SK-N-SH treated with all-trans-retinoic acid at 6 μM for 48 hours (cell line): ENCODE data around the gene SEMA4D.

ENCODE experiments used
- ATAC-seq: fragments of 200-7000 bp; cut with Tn5 transposase; 3 replicates; pipeline ENCODE4 v1.9.1; 2020; ENCODE audit warnings: mild to moderate bottlenecking, moderate library complexity
- ARNTL ChIP-seq: fragments of 450-650 bp; formaldehyde crosslinking; IDR thresholded peaks from 2 replicates; pipeline ENCODE4 v1.5.0; 2020; ENCODE audit warnings: low read depth, mild to moderate bottlenecking, moderate library complexity, borderline replicate concordance
- BACH2 ChIP-seq: fragments of 250-450 bp; sonication (Bioruptor Pico); IDR thresholded peaks from 2 replicates; pipeline ENCODE4 v1.9.0; 2021; ENCODE audit warnings: mild to moderate bottlenecking, borderline replicate concordance
- CREB5 ChIP-seq: fragments of 250-450 bp; sonication (Bioruptor Pico); IDR thresholded peaks from 2 replicates; pipeline ENCODE4 v1.5.1; 2020; ENCODE audit warnings: low read depth, mild to moderate bottlenecking, moderate library complexity
- CSDC2 ChIP-seq: fragments of 250-450 bp; sonication (Bioruptor Pico); IDR thresholded peaks from 2 replicates; pipeline ENCODE4 v1.5.0; 2020; ENCODE audit warnings: mild to moderate bottlenecking, moderate library complexity
- CSRNP3 ChIP-seq: fragments of 250-450 bp; sonication (Bioruptor Pico); IDR thresholded peaks from 2 replicates; pipeline ENCODE4 v1.5.1; 2021; ENCODE audit warnings: mild to moderate bottlenecking, moderate library complexity
- GLIS3 ChIP-seq: fragments of 250-450 bp; sonication (Bioruptor Pico); IDR thresholded peaks from 2 replicates; pipeline ENCODE4 v1.5.0; 2020; ENCODE audit warnings: mild to moderate bottlenecking, moderate library complexity
- ISL1 ChIP-seq: fragments of 250-450 bp; sonication (Bioruptor Pico); IDR thresholded peaks from 2 replicates; pipeline ENCODE4 v2.1.2; 2022; ENCODE audit warnings: mild to moderate bottlenecking, moderate library complexity
- OSR1 ChIP-seq: fragments of 250-450 bp; sonication (Bioruptor Pico); IDR thresholded peaks from 2 replicates; pipeline ENCODE4 v1.8.0; 2022; ENCODE audit warnings: moderate library complexity, mild to moderate bottlenecking, inconsistent platforms
- PATZ1 ChIP-seq: fragments of 250-450 bp; sonication (Bioruptor Pico); IDR thresholded peaks from 2 replicates; pipeline ENCODE4 v1.8.0; 2020; ENCODE audit warnings: mild to moderate bottlenecking, moderate library complexity, borderline replicate concordance
- POU6F1 ChIP-seq: fragments of 250-450 bp; sonication (Bioruptor Pico); IDR thresholded peaks from 2 replicates; pipeline ENCODE4 v1.8.0; 2021; ENCODE audit warnings: low read depth, mild to moderate bottlenecking, moderate library complexity, borderline replicate concordance
- PPARA ChIP-seq: fragments of 250-450 bp; sonication (Bioruptor Pico); IDR thresholded peaks from 2 replicates; pipeline ENCODE4 v1.5.0; 2020; ENCODE audit warnings: mild to moderate bottlenecking, borderline replicate concordance
- RARB ChIP-seq: fragments of 250-450 bp; sonication (Bioruptor Pico); IDR thresholded peaks from 2 replicates; pipeline ENCODE4 v1.8.0; 2021; ENCODE audit warnings: mild to moderate bottlenecking, moderate library complexity
- SNAI2 ChIP-seq: fragments of 250-450 bp; sonication (Bioruptor Pico); IDR thresholded peaks from 2 replicates; pipeline ENCODE4 v1.5.0; 2020; ENCODE audit warnings: mild to moderate bottlenecking, moderate library complexity
- TCF4 ChIP-seq: fragments of 250-450 bp; sonication (Bioruptor Pico); IDR thresholded peaks from 2 replicates; pipeline ENCODE4 v1.8.0; 2021; ENCODE audit warnings: mild to moderate bottlenecking, moderate library complexity, borderline replicate concordance
- TOX ChIP-seq: fragments of 250-450 bp; sonication (Bioruptor Pico); IDR thresholded peaks from 2 replicates; pipeline ENCODE4 v1.8.0; 2021; ENCODE audit warnings: mild to moderate bottlenecking, moderate library complexity, borderline replicate concordance
- TSHZ2 ChIP-seq: fragments of 250-450 bp; sonication (Bioruptor Pico); IDR thresholded peaks from 2 replicates; pipeline ENCODE4 v1.5.0; 2020; ENCODE audit warnings: mild to moderate bottlenecking, moderate library complexity
- ZC3H10 ChIP-seq: fragments of 250-450 bp; sonication (Bioruptor Pico); IDR thresholded peaks from 2 replicates; pipeline ENCODE4 v1.5.1; 2021; ENCODE audit warnings: mild to moderate bottlenecking, moderate library complexity
- ZFP3 ChIP-seq: fragments of 250-450 bp; sonication (Bioruptor Pico); IDR thresholded peaks from 2 replicates; pipeline ENCODE4 v1.5.0; 2020; ENCODE audit warnings: mild to moderate bottlenecking, moderate library complexity
- ZFP30 ChIP-seq: fragments of 450-650 bp; formaldehyde crosslinking; IDR thresholded peaks from 2 replicates; pipeline ENCODE4 v1.5.0; 2022; ENCODE audit warnings: mild to moderate bottlenecking, moderate library complexity
- ZNF565 ChIP-seq: fragments of 450-650 bp; formaldehyde crosslinking; conservative IDR thresholded peaks from 2 replicates; pipeline ENCODE4 v1.5.0; 2020; ENCODE audit warnings: low read depth, mild to moderate bottlenecking, moderate library complexity
- ZNF70 ChIP-seq: fragments of 450-650 bp; formaldehyde crosslinking; IDR thresholded peaks from 2 replicates; pipeline ENCODE4 v1.5.0; 2020; ENCODE audit warnings: mild to moderate bottlenecking, moderate library complexity
- ZNF8 ChIP-seq: fragments of 450-650 bp; formaldehyde crosslinking; IDR thresholded peaks from 2 replicates; pipeline ENCODE4 v1.5.0; 2020; ENCODE audit warnings: mild to moderate bottlenecking, moderate library complexity

Gene SEMA4D

GRCh38 chr9:89436326-89436725 is 61.6 kb downstream of the SEMA4D start:
- ATAC-seq = no peak
- TF ChIP-seq ZC3H10 (CRISPR knock-in tag) (no peak), CSDC2 (CRISPR knock-in tag) (no peak), ZFP3 (CRISPR knock-in tag) (no peak), TCF4 (CRISPR knock-in tag) (no peak), ZNF8 (no peak), CREB5 (no peak), GLIS3 (no peak), ZNF70 (CRISPR knock-in tag) (no peak), TSHZ2 (CRISPR knock-in tag) (no peak), ISL1 (no peak), CSRNP3 (no peak), PATZ1 (CRISPR knock-in tag) (no peak), TOX (CRISPR knock-in tag) (no peak), OSR1 (CRISPR knock-in tag) (no peak), BACH2 (CRISPR knock-in tag) (no peak), ZFP30 (no peak), RARB (CRISPR knock-in tag) (no peak), POU6F1 (no peak)

- TF ChIP-seq TCF4 (CRISPR knock-in tag) = no peak
- no peak for TF ChIP-seq ZNF8
- no peak for TF ChIP-seq CREB5
- no peak for TF ChIP-seq POU6F1
- TF ChIP-seq ZFP30 = no peak
- TF ChIP-seq ZFP3 (CRISPR knock-in tag) = no peak
- no peak for TF ChIP-seq GLIS3
- TF ChIP-seq SNAI2 (CRISPR knock-in tag) = no peak
- TF ChIP-seq ISL1 = no peak
- no peak for TF ChIP-seq ARNTL (CRISPR knock-in tag)
- TF ChIP-seq PPARA (CRISPR knock-in tag) = no peak
- no peak for TF ChIP-seq PATZ1 (CRISPR knock-in tag)
- no peak for TF ChIP-seq ZNF70 (CRISPR knock-in tag)
- TF ChIP-seq CSRNP3 = no peak
- TF ChIP-seq BACH2 (CRISPR knock-in tag) = no peak
- no peak for TF ChIP-seq RARB (CRISPR knock-in tag)
- no peak for TF ChIP-seq ZNF565 (CRISPR knock-in tag)
- no peak for TF ChIP-seq CSDC2 (CRISPR knock-in tag)
- TF ChIP-seq TOX (CRISPR knock-in tag) = no peak
- no peak for ATAC-seq
Measured at GRCh38 chr9:89435071-89435823, 62.7 kb downstream of the SEMA4D start.
